OCI-LY3 (cell line): ENCODE data around the gene APBA1.
"Not testable (repeated sequence)": the region's sequence is repeated elsewhere in the genome, so short reads cannot be mapped to it uniquely, and the experiment has no call there.

ENCODE experiments used
- H2AFZ ChIP-seq: fragments of 200-600, 300-600 bp; shearing (Covaris generic); 2 replicates; pipeline ENCODE4 v1.6.0; 2014; ENCODE audit warnings: antibody characterized with exemption, low read depth, low read length
- H3K27ac ChIP-seq: fragments of 200-600, 300-600 bp; sonication (generic); 2 replicates; pipeline ENCODE4 v1.5.1; 2014; ENCODE audit warnings: mild to moderate bottlenecking, low read length, moderate library complexity, mixed read lengths
- H3K27me3 ChIP-seq: fragments of 200-600, 300-600 bp; sonication (generic); 2 replicates; pipeline ENCODE4 v1.6.1; 2014; ENCODE audit warnings: low read depth, low read length, mixed read lengths
- H3K36me3 ChIP-seq: fragments of 200-600, 300-600 bp; sonication (generic); replicated peaks from 2 replicates; pipeline ENCODE3; 2014; ENCODE audit warnings: low read depth, low read length, mixed read lengths
- H3K4me1 ChIP-seq: fragments of 300-600, 200-600 bp; sonication (generic); 2 replicates; pipeline ENCODE4 v1.6.1; 2014; ENCODE audit warnings: low read length, mixed read lengths
- H3K4me2 ChIP-seq: fragments of 200-600, 300-600 bp; sonication (generic); 2 replicates; pipeline ENCODE4 v1.6.1; 2014; ENCODE audit warnings: low read length, mixed read lengths
- H3K4me3 ChIP-seq: fragments of 300-600, 200-600 bp; sonication (generic); 2 replicates; pipeline ENCODE4 v1.5.1; 2014; ENCODE audit warnings: antibody characterized with exemption, mild to moderate bottlenecking, low read length, moderate library complexity
- H3K79me2 ChIP-seq: fragments of 300-600, 200-600 bp; shearing (Covaris generic); 2 replicates; pipeline ENCODE4 v1.6.1; 2014; ENCODE audit warnings: mild to moderate bottlenecking, low read length, mixed read lengths
- H3K9ac ChIP-seq: fragments of 300-600, 200-600 bp; shearing (Covaris generic); 2 replicates; pipeline ENCODE4 v1.6.0; 2014; ENCODE audit warnings: mild to moderate bottlenecking, low read length, moderate library complexity
- H3K9me3 ChIP-seq: fragments of 200-600, 300-600 bp; shearing (Covaris generic); 2 replicates; pipeline ENCODE4 v1.6.1; 2014; ENCODE audit warnings: low read length, mixed read lengths; ENCODE audit not compliant: insufficient read depth
- H4K20me1 ChIP-seq: fragments of 200-600, 300-600 bp; sonication (generic); 2 replicates; pipeline ENCODE4 v1.6.1; 2016; ENCODE audit warnings: low read length, mixed read lengths; ENCODE audit not compliant: insufficient read depth
- CTCF ChIP-seq: fragments of 200-600, 300-600 bp; sonication (generic); IDR thresholded peaks from 2 replicates; pipeline ENCODE4 v1.5.1; 2014; ENCODE audit warnings: antibody characterized with exemption, low read length, low read depth
- EZH2phosphoT487 ChIP-seq: fragments of 200-600 bp; shearing (Covaris generic); IDR thresholded peaks from 2 replicates; pipeline ENCODE4 v1.6.1; 2018; ENCODE audit warnings: antibody characterized with exemption, mixed run types, low read depth

The APBA1 gene

GRCh38 chr9:69444021-69444420 lies 228.2 kb downstream of the APBA1 start:
- Histone ChIP-seq H3K9me3 (no peaks in the 10 kb centered on the region), H3K4me3 (no peak overlapping the region), H3K4me1 (no peaks in the 10 kb centered on the region), H2AFZ (no peak overlapping the region), H3K27me3 (peaks cover 31% of the 10 kb centered on the region), H3K79me2 (no peaks in the 10 kb centered on the region), H3K36me3 (no peaks in the 10 kb centered on the region), H4K20me1 (no peaks in the 10 kb centered on the region), H3K27ac (no peak overlapping the region), H3K9ac (no peak overlapping the region), H3K4me2 (no peak overlapping the region)
- TF ChIP-seq EZH2phosphoT487 (no peak), CTCF (no peak)

- H3K36me3 ChIP-seq: no peaks in the 10 kb centered on the region
- H3K27ac ChIP-seq: no peak overlapping the region
- H3K4me2 ChIP-seq: no peak overlapping the region
- H2AFZ ChIP-seq: no peak overlapping the region
- H3K4me3 ChIP-seq: no peak overlapping the region
- peaks cover 25% of the 10 kb centered on the region for H3K27me3 ChIP-seq
- no peaks in the 10 kb centered on the region for H4K20me1 ChIP-seq
- H3K9me3 ChIP-seq: no peaks in the 10 kb centered on the region
- no peaks in the 10 kb centered on the region for H3K4me1 ChIP-seq
- H3K9ac ChIP-seq: no peak overlapping the region
- TF ChIP-seq CTCF: no peak
- no peak for TF ChIP-seq EZH2phosphoT487
- H3K79me2 ChIP-seq: no peaks in the 10 kb centered on the region
Measured at GRCh38 chr9:69443178-69443577, 229.0 kb downstream of the APBA1 start.

DNA sequence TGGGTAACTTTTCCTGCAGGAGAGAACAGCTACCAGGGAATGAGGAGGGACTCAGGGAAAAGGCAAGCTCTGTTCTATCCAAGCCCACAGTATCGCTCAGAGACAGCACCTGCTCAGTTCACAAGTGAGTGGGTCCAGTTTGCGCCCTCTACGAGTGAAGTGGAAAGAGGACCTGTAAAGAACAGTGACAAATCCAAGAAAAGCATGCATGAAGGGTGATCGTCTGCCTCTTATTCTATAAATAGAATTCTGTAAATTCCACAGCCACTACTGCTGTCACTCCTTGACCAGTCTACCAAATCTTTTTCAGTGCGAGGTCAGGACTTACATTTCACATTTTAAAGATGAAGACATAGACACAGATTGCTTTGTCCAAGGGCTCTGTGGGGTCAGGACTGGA lies 229.7 kb downstream of the APBA1 start:
- Histone ChIP-seq H3K4me2 (no peak overlapping the region), H3K4me3 (no peak overlapping the region), H3K27ac (no peak overlapping the region)

DNA sequence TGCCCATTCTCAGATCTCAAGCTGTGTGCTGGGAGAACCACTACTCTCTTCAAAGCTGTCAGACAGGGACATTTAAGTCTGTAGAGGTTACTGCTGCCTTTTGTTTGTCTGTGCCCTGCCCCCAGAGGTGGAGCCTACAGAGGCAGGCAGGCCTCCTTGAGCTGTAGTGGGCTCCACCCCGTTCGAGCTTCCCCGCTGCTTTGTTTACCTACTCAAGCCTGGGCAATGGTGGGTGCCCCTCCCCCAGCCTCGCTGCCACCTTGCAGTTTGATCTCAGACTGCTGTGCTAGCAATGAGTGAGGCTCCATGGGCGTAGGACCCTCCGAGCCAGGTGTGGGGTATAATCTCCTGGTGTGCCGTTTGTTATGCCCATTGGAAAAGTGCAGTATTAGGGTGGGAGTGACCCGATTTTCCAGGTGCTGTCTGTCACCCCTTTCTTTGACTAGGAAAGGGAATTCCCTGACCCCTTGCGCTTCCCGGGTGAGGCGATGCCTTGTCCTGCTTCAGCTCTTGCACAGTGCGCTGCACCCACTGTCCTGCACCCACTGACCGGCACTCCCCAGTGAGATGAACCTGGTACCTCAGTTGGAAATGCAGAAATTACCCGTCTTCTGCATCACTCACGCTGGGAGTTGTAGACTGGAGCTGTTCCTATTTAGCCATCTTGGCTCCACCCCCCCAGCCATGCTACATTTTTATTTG lies 231.8 kb downstream of the APBA1 start:
- not testable (repeated sequence) for H3K27ac ChIP-seq, H3K36me3 ChIP-seq, H3K79me2 ChIP-seq, H3K9me3 ChIP-seq, H3K9ac ChIP-seq, H3K4me2 ChIP-seq, H4K20me1 ChIP-seq, H2AFZ ChIP-seq, H3K4me1 ChIP-seq, H3K4me3 ChIP-seq
- peaks cover 20% of the 10 kb centered on the region for H3K27me3 ChIP-seq

More for the DNA sequence above, 229.7 kb downstream of the APBA1 start:
- Histone ChIP-seq H2AFZ (no peak overlapping the region), H4K20me1 (no peaks in the 10 kb centered on the region), H3K9me3 (no peaks in the 10 kb centered on the region), H3K4me1 (no peaks in the 10 kb centered on the region), H3K9ac (no peak overlapping the region), H3K36me3 (no peaks in the 10 kb centered on the region), H3K79me2 (no peaks in the 10 kb centered on the region), H3K27me3 (peaks cover 25% of the 10 kb centered on the region)
- TF ChIP-seq EZH2phosphoT487: no peak
- no peak for TF ChIP-seq CTCF

DNA sequence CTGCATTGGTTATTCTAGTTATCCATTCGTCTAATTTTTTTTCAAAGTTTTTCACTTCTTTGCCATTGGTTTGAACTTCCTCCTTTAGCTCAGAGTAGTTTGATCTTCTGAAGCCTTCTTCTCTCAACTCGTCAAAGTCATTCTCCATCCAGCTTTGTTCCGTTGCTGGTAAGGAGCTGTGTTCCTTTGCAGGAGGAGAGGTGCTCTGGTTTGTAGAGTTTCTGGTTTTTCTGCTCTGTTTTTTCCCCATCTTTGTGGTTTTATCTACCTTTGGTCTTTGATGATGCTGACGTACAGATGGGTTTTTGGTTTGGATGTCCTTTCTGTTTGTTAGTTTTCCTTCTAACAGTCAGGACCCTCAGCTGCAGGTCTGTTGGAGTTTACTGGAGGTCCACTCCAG lies 232.5 kb downstream of the APBA1 start:
- H3K79me2 ChIP-seq, H3K9ac ChIP-seq, H3K36me3 ChIP-seq, H3K27ac ChIP-seq, H3K4me1 ChIP-seq, H3K4me2 ChIP-seq, H4K20me1 ChIP-seq, H2AFZ ChIP-seq, H3K4me3 ChIP-seq, H3K9me3 ChIP-seq: not testable (repeated sequence)
- H3K27me3 ChIP-seq: 0 out of 2 replicates have a peak, but pooled peaks cover 14% of the 10 kb centered on the region
